Progenitor cell of endocrine pancreas (in vitro differentiated cells): ENCODE results near the gene CSMD2. TPM values are rescaled to one million over a fixed set of nuclear protein-coding genes. Genes with fewer than 3 reads are reported as not detected.

Experiments used
- DNase-seq: peaks from one replicate; pipeline ENCODE4 v3.0.0; 2021; ENCODE audit warnings: low spot score; ENCODE audit not compliant: unreplicated experiment
- H3K27ac Mint-ChIP-seq: 2 replicates; pipeline ENCODE4 v1.8.0; 2021; ENCODE audit warnings: mild to moderate bottlenecking, moderate library complexity, mixed read lengths
- H3K27me3 Mint-ChIP-seq: 2 replicates; pipeline ENCODE4 v1.8.0; 2021; ENCODE audit warnings: mixed read lengths
- H3K36me3 Mint-ChIP-seq: 2 replicates; pipeline ENCODE4 v1.8.0; 2022; ENCODE audit warnings: mixed read lengths; ENCODE audit not compliant: insufficient read depth
- H3K4me1 Mint-ChIP-seq: 2 replicates; pipeline ENCODE4 v1.8.0; 2021; ENCODE audit warnings: low read depth, mixed read lengths
- H3K4me3 Mint-ChIP-seq: 2 replicates; pipeline ENCODE4 v1.8.0; 2021; ENCODE audit warnings: low read depth, mild to moderate bottlenecking, moderate library complexity, mixed read lengths
- H3K9me3 Mint-ChIP-seq: 2 replicates; pipeline ENCODE4 v1.8.0; 2021; ENCODE audit warnings: low read depth, mixed read lengths
- CTCF ChIP-seq: fragments of 200-600 bp; sonication (generic); IDR thresholded peaks from one replicate; pipeline ENCODE4 v1.5.0; 2021; ENCODE audit warnings: antibody characterized with exemption, mild to moderate bottlenecking; ENCODE audit not compliant: unreplicated experiment
- total RNA-seq: library from RNA; stranded (reverse); gene quantifications from 2 replicates; pipeline ENCODE4 v1.2.1, GENCODE V29; 2021

The CSMD2 gene
- total RNA-seq, 1 donor from 2014 or later: 0.38 TPM

DNA sequence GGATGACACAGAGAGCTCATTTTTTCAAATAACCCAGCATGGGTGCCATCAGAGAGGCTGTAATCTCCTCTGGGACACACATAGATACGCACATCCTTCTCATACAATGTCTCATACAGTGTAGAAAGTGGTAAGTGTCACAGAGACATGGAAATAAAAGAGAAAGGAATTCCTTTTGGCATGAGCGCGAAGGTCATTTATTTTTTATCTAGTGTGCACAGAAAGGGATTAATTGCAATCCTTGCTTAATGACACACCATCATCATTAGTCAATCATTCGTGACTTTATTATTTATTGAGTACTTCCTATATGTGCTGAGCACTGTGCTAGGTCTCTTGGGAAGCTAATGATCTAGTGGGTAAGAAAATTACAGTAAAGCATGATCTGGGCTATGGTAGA lies 687.6 kb downstream of the CSMD2 start:
- no peak for DNase-seq
- no peak overlapping the region for H3K27ac Mint-ChIP-seq
- peaks cover 8% of the 10 kb centered on the region for H3K4me1 Mint-ChIP-seq
- no peaks in the 10 kb centered on the region for H3K9me3 Mint-ChIP-seq
- H3K36me3 Mint-ChIP-seq: peaks cover 9% of the 10 kb centered on the region
- no peaks in the 10 kb centered on the region for H3K27me3 Mint-ChIP-seq
- no peak overlapping the region for H3K4me3 Mint-ChIP-seq
- no peak for TF ChIP-seq CTCF

GRCh38 chr1:33473900-33474299 lies 691.1 kb downstream of the CSMD2 start:
- H3K9me3 Mint-ChIP-seq: no peaks in the 10 kb centered on the region
- no peaks in the 10 kb centered on the region for H3K36me3 Mint-ChIP-seq
- H3K27ac Mint-ChIP-seq: no peak overlapping the region
- TF ChIP-seq CTCF: no peak
- DNase-seq: no peak
- peaks cover 10% of the 10 kb centered on the region for H3K4me1 Mint-ChIP-seq
- H3K4me3 Mint-ChIP-seq: peak overlapping the region; percentile 83
- H3K27me3 Mint-ChIP-seq: peaks cover under 1% of the 10 kb centered on the region

DNA sequence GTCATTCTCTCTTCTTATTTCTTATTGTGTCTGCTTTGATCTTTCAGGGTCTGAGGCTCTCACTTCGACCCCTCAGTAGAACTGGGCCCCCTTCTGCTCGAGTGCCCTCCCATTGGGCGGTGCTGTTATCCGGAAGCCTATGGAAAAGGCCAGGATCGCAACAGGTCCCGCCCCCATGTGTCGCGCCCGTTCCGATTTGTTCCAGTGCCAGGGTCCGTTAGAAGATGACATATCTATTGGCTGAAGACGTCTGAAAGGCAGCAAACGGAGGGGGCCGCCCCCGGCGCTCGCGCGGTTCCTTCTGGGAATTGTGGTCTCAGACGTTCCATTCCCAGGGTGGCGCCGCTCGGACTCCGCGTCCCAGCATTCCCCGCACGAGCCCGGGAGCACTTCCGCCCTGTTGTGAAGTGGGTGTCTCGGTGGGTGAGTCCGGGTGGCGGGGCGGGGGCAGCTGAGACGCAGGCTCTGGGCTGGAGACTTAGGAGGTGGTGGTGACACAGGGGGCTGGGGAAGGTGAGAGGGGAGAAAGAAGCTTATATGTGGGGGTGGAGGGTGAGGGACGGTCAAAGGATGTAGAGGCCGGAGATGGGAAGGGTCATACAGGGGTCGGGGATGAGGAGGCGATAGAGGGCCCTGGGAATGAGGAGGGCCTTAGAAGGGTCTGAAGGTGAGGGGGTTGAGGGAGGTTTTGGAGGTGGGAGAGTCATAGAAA lies 692.6 kb downstream of the CSMD2 start, which contains the start of gene ZSCAN20:
Gene ZSCAN20 (plus strand): TSS at position 377 of the 712 bp plus-strand sequence. CDS start 6,644 bp downstream, outside the sequence.
- Mint-ChIP-seq H3K27ac (peak within 1 kb of the TSS; percentile 70), H3K9me3 (no peaks in the 10 kb centered on the region), H3K4me1 (peaks cover 10% of the 10 kb centered on the region), H3K36me3 (no peaks in the 10 kb centered on the region), H3K4me3 (peak within 1 kb of the TSS; percentile 83), H3K27me3 (peaks cover 3% of the 10 kb centered on the region)
- TF ChIP-seq CTCF: no peak
- DNase-seq: peak; percentile 94

DNA sequence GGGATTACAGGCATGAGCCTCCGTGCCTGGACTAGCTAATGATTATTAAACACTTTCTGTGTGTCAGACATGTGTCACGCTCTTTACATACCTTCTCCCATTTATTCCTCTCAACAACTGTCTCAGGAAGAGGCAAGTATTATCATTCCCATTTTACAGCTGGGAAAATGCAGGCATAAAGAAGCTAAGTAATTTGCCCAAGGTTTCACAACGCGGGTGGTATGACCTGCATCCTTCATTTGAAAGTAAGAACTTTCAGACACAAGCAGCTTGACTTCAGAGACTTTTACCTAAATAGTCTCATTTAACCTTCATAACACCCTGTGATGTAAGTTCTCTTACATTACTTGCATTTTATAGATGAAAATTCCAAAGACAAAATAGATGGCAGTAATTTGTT lies 693.6 kb downstream of the CSMD2 start:
- Mint-ChIP-seq H3K4me1 (peaks cover 10% of the 10 kb centered on the region), H3K36me3 (no peaks in the 10 kb centered on the region), H3K9me3 (no peaks in the 10 kb centered on the region), H3K27ac (no peak overlapping the region), H3K27me3 (peaks cover 3% of the 10 kb centered on the region), H3K4me3 (no peak overlapping the region)
- DNase-seq: no peak
- no peak for TF ChIP-seq CTCF

- Mint-ChIP-seq H3K27me3 (peaks cover 9% of the 10 kb centered on the region), H3K36me3 (no peaks in the 10 kb centered on the region), H3K4me1 (peaks cover 10% of the 10 kb centered on the region), H3K9me3 (no peaks in the 10 kb centered on the region), H3K4me3 (no peak overlapping the region), H3K27ac (peak overlapping the region; percentile 78)
- TF ChIP-seq CTCF: peak; percentile 84
- DNase-seq: no peak
Observed at GRCh38 chr1:33470495-33471012, 694.5 kb downstream of the CSMD2 start.
